Trophoblast cell (in vitro differentiated cells and primary cell): ENCODE data around the gene QRSL1.

Experiments
- DNase-seq, 2 donors: peaks; one replicate each; pipeline ENCODE4 v3.0.0-alpha.2; 2016
- H2AFZ ChIP-seq: 2 replicates; pipeline ENCODE4 v1.6.1; 2013; ENCODE audit warnings: low read length, moderate library complexity, mild to moderate bottlenecking; ENCODE audit not compliant: insufficient read depth, poor library complexity
- H2AK5ac ChIP-seq: 2 replicates; pipeline ENCODE4 v1.6.1; 2013; ENCODE audit warnings: mild to moderate bottlenecking, low read length
- H2BK120ac ChIP-seq: 2 replicates; pipeline ENCODE4 v1.6.1; 2013; ENCODE audit warnings: low read length, mild to moderate bottlenecking, moderate library complexity; ENCODE audit not compliant: insufficient read depth, poor library complexity
- H2BK12ac ChIP-seq: 2 replicates; pipeline ENCODE4 v1.6.1; 2013; ENCODE audit warnings: mild to moderate bottlenecking, low read length, moderate library complexity
- H2BK5ac ChIP-seq: 2 replicates; pipeline ENCODE4 v1.6.1; 2013; ENCODE audit warnings: low read length, low read depth, moderate library complexity, mild to moderate bottlenecking; ENCODE audit not compliant: poor library complexity
- H3K14ac ChIP-seq: 2 replicates; pipeline ENCODE4 v1.6.1; 2013; ENCODE audit warnings: mild to moderate bottlenecking, low read length
- H3K18ac ChIP-seq: 2 replicates; pipeline ENCODE4 v1.6.1; 2013; ENCODE audit warnings: mild to moderate bottlenecking, low read length
- H3K23ac ChIP-seq: 2 replicates; pipeline ENCODE4 v1.6.1; 2013; ENCODE audit warnings: low read length
- H3K27ac ChIP-seq: 2 replicates; pipeline ENCODE4 v1.5.1; 2013; ENCODE audit warnings: low read depth, mild to moderate bottlenecking, inconsistent platforms, low read length, moderate library complexity
- H3K27me3 ChIP-seq: 2 replicates; pipeline ENCODE4 v1.6.1; 2013; ENCODE audit warnings: inconsistent platforms, mild to moderate bottlenecking, low read length, moderate library complexity; ENCODE audit not compliant: insufficient read depth
- H3K36me3 ChIP-seq, 2 experiments: 1 replicate in 1 of 2; 2 replicates in 1 of 2; pipeline ENCODE4 v1.6.1; 2013; ENCODE audit warnings: low read length in 2 of 2, mild to moderate bottlenecking in 2 of 2, moderate library complexity in 1 of 2; ENCODE audit not compliant: insufficient read depth in 2 of 2, control insufficient read depth in 1 of 2
- H3K4ac ChIP-seq: 2 replicates; pipeline ENCODE4 v1.6.1; 2013; ENCODE audit warnings: low read depth, mild to moderate bottlenecking, low read length, moderate library complexity
- H3K4me1 ChIP-seq, 2 experiments: 1 replicate in 1 of 2; 2 replicates in 1 of 2; pipeline ENCODE4 v1.6.1; 2013; ENCODE audit warnings: low read length in 2 of 2, mild to moderate bottlenecking in 2 of 2, moderate library complexity in 1 of 2; ENCODE audit not compliant: insufficient read depth in 2 of 2, control insufficient read depth in 1 of 2
- H3K4me2 ChIP-seq: 2 replicates; pipeline ENCODE4 v1.6.1; 2013; ENCODE audit warnings: inconsistent platforms, mild to moderate bottlenecking, low read length, moderate library complexity
- H3K4me3 ChIP-seq: 2 replicates; pipeline ENCODE4 v1.5.1; 2013; ENCODE audit warnings: mild to moderate bottlenecking, low read depth, low read length, inconsistent platforms
- H3K79me1 ChIP-seq: one replicate; pipeline ENCODE4 v1.6.1; 2013; ENCODE audit warnings: low read length
- H3K79me2 ChIP-seq: 2 replicates; pipeline ENCODE4 v1.6.1; 2013; ENCODE audit warnings: low read length, mild to moderate bottlenecking; ENCODE audit not compliant: control insufficient read depth, insufficient read depth, poor library complexity
- H3K9ac ChIP-seq: 2 replicates; pipeline ENCODE4 v1.6.1; 2013; ENCODE audit warnings: mild to moderate bottlenecking, low read length
- H3K9me3 ChIP-seq: 2 replicates; pipeline ENCODE4 v1.6.1; 2013; ENCODE audit warnings: low read depth, mild to moderate bottlenecking, control low read depth, inconsistent platforms, low read length; ENCODE audit not compliant: insufficient read depth
- H4K12ac ChIP-seq: 2 replicates; pipeline ENCODE4 v1.6.1; 2013; ENCODE audit warnings: low read depth, mild to moderate bottlenecking, low read length, moderate library complexity
- H4K8ac ChIP-seq: 2 replicates; pipeline ENCODE4 v1.6.1; 2013; ENCODE audit warnings: low read depth, mild to moderate bottlenecking, low read length, moderate library complexity
- H4K91ac ChIP-seq: one replicate; pipeline ENCODE4 v1.6.1; 2013; ENCODE audit warnings: low read depth, mild to moderate bottlenecking, low read length, moderate library complexity
- WGBS: extraction: QIAGEN DNeasy Blood & Tissue Kit; methylation state at CpG from one replicate; pipeline ENCODE4 v1.1.7; 2013; ENCODE audit warnings: missing lambda C conversion rate; ENCODE audit not compliant: insufficient read length, insufficient coverage; ENCODE audit errors: extremely low coverage; 5-methylcytosine and 5-hydroxymethylcytosine counted together

QRSL1 gene

DNA sequence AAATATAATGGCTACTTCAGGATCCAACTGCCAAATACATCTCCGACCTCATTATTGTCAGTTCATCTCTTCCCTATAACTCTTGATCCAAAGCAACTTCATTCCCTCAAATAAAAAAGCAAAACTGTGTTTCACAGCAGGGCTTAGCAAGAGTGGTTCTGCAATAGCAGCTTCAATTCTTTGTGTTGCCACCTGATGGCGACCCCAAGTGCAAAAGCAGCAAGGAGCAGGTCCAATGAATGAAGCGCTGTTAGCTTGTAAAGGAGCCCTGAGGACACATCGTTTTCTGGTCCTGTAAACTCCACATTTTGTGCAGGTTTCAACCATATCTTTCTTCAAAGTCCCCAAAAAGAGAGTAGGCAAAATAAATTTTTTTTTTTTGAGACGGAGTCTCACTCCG is 19.7 kb upstream of the QRSL1 start:
- Histone ChIP-seq H3K4me2 (no peak overlapping the region), H3K23ac (no peak overlapping the region), H2AK5ac (no peak overlapping the region), H2AFZ (no peak overlapping the region), H3K4me1 (no peaks in the 10 kb centered on the region), H3K79me1 (no peaks in the 10 kb centered on the region), H4K12ac (no peak overlapping the region), H3K79me2 (no peaks in the 10 kb centered on the region), H4K91ac (no peak overlapping the region), H4K8ac (no peak overlapping the region), H3K4ac (no peak overlapping the region), H3K18ac (no peak overlapping the region), H2BK120ac (no peak overlapping the region), H3K4me3 (no peak overlapping the region), H3K36me3 (peaks cover 0 to 2% of the 10 kb centered on the region in 2 experiments), H3K27me3 (no peaks in the 10 kb centered on the region), H2BK12ac (no peak overlapping the region), H3K9me3 (no peaks in the 10 kb centered on the region), H3K27ac (no peak overlapping the region), H3K14ac (no peak overlapping the region), H3K9ac (no peak overlapping the region), H2BK5ac (no peak overlapping the region)
- peak in 1 of 2 donors; percentile 36 for DNase-seq
- no CpG with 5 or more reads among the region's 6 CpGs for WGBS

DNA sequence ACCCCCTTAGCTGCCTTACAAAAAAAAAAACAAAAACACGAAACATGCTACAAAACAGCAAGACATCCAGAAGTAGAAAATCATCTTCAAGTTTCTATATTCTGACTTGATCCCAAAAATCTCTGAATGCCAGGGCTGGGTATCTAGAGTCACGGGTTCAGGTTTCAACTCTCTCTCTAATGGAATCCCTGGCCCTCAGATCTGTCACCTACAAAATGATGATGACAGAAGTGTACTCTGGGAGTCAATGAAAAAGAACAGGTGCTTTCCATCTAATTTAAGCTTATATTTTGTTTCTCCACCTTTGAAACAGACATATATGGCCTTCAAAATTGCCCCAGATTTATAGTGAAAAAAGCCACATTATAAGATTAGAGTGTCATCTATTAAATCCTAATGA is 18.3 kb upstream of the QRSL1 start:
- WGBS = no CpG with 5 or more reads among the region's 2 CpGs
- DNase-seq = no peak
- H3K4me1 ChIP-seq = no peaks in the 10 kb centered on the region
- no peak overlapping the region for H2AK5ac ChIP-seq
- H3K18ac ChIP-seq = no peak overlapping the region
- no peaks in the 10 kb centered on the region for H3K79me1 ChIP-seq
- H3K36me3 ChIP-seq = peaks cover 0 to 1% of the 10 kb centered on the region in 2 experiments
- no peak overlapping the region for H2AFZ ChIP-seq
- H4K91ac ChIP-seq = no peak overlapping the region
- H2BK5ac ChIP-seq = no peak overlapping the region
- no peak overlapping the region for H3K14ac ChIP-seq
- no peak overlapping the region for H3K4ac ChIP-seq
- no peaks in the 10 kb centered on the region for H3K9me3 ChIP-seq
- no peak overlapping the region for H4K12ac ChIP-seq
- H3K79me2 ChIP-seq = no peaks in the 10 kb centered on the region
- no peaks in the 10 kb centered on the region for H3K27me3 ChIP-seq
- no peak overlapping the region for H3K4me2 ChIP-seq
- H2BK12ac ChIP-seq = no peak overlapping the region
- no peak overlapping the region for H3K9ac ChIP-seq
- no peak overlapping the region for H3K4me3 ChIP-seq
- no peak overlapping the region for H3K27ac ChIP-seq
- no peak overlapping the region for H2BK120ac ChIP-seq
- no peak overlapping the region for H3K23ac ChIP-seq
- H4K8ac ChIP-seq = no peak overlapping the region

DNA sequence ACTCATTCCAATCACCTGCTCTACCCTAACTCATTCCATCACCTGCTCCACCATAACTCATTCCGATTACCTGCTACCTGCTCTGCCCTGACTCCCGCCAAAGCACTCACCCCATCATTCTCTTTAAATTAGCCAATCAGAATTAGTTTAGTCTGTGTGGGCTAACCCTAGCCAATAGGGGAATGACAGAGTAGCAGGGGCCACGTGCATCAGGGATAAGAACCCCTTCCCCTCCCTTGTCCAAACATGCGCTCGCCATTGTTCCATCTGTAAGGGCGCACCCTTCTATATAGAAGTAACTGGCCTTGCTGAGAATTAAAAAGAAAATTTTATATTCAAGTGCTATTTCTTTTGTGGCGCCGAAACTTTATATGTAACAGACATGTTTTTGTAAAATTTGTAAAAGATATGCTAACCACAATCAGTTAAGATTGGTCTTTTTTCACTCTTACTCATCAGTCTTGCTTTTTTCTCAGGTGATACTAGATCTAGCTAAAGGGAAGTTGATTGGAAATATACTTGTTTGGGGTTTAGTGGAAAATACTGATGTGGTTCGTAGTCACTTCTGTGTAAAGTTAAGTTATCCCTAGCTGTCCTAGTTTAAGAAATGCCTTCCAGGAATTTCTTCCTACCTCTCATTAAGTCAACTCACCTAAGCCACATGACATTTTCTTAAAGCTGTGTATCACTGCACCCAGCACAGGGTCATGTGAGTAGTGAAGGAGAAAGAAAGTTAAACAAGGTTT is 16.5 kb upstream of the QRSL1 start:
- H2BK5ac ChIP-seq = no peak overlapping the region
- no peak overlapping the region for H3K4me2 ChIP-seq
- no peak overlapping the region for H3K18ac ChIP-seq
- H2BK12ac ChIP-seq = no peak overlapping the region
- no peaks in the 10 kb centered on the region for H3K79me2 ChIP-seq
- H3K23ac ChIP-seq = no peak overlapping the region
- H3K9me3 ChIP-seq = no peaks in the 10 kb centered on the region
- no peaks in the 10 kb centered on the region for H3K4me1 ChIP-seq
- H3K14ac ChIP-seq = no peak overlapping the region
- no peak overlapping the region for H4K12ac ChIP-seq
- no peak overlapping the region for H4K8ac ChIP-seq
- WGBS = no CpG with 5 or more reads among the region's 9 CpGs
- no peaks in the 10 kb centered on the region for H3K79me1 ChIP-seq
- no peak overlapping the region for H2AFZ ChIP-seq
- H3K36me3 ChIP-seq = no peaks in the 10 kb centered on the region
- H2AK5ac ChIP-seq = no peak overlapping the region
- no peaks in the 10 kb centered on the region for H3K27me3 ChIP-seq
- H3K9ac ChIP-seq = no peak overlapping the region
- H3K27ac ChIP-seq = no peak overlapping the region
- H2BK120ac ChIP-seq = no peak overlapping the region
- H4K91ac ChIP-seq = no peak overlapping the region
- no peak for DNase-seq
- no peak overlapping the region for H3K4ac ChIP-seq
- H3K4me3 ChIP-seq = no peak overlapping the region

DNA sequence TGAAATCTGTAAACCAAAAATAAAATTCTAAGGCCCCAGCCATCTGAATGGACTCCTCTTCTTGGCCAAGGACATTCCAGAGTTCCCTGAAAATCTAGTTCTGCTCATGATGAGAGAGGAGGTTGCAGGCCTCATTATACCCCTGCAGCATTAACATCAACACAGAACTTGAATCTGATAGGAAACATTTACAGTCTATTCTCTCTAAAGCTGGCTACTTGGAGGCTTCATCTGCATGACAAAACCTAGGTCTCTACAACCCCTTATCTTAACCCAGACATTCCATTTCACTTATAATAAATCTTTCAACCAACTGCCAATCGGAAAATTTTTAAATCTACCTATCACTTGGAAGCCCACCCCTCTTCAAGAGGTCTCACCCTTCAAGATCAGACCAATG is 15.8 kb upstream of the QRSL1 start:
- Histone ChIP-seq H3K23ac (no peak overlapping the region), H3K79me1 (no peaks in the 10 kb centered on the region), H4K91ac (no peak overlapping the region), H3K9me3 (no peaks in the 10 kb centered on the region), H3K79me2 (no peaks in the 10 kb centered on the region), H4K12ac (no peak overlapping the region), H3K14ac (no peak overlapping the region), H3K9ac (no peak overlapping the region), H4K8ac (no peak overlapping the region), H2BK120ac (no peak overlapping the region), H3K4me2 (no peak overlapping the region), H2BK5ac (no peak overlapping the region), H3K36me3 (no peaks in the 10 kb centered on the region), H3K4me3 (no peak overlapping the region), H2BK12ac (no peak overlapping the region), H2AFZ (no peak overlapping the region), H3K27ac (no peak overlapping the region), H3K18ac (no peak overlapping the region), H3K4ac (no peak overlapping the region), H3K4me1 (no peaks in the 10 kb centered on the region), H3K27me3 (no peaks in the 10 kb centered on the region), H2AK5ac (no peak overlapping the region)
- 100% methylated on average over 1 of the region's 1 CpG for WGBS
- DNase-seq = no peak
